GM12878 (cell line): ENCODE results near the gene WWTR1. TPM values are rescaled to one million over a fixed set of nuclear protein-coding genes. Genes with fewer than 3 reads are reported as not detected.

Experiments used
- ATAC-seq: fragments of 200-7000 bp; cut with Tn5 transposase; 3 replicates; pipeline ENCODE4 v1.9.1; 2020; ENCODE audit warnings: mild to moderate bottlenecking, moderate library complexity
- BruUV-seq: library from RNA; stranded (reverse); fragments of 400-500 nt; replicated peaks from 2 replicates; lab custom pipeline; 2021; lab: Mats Ljungman, UMichigan
- CTCF ChIA-PET: fragments of 300-600 bp; sonication (Branson Sonifier 250); formaldehyde crosslinking; extraction: SDS; loops from one replicate; lab custom pipeline; 2021; ENCODE audit warnings: inconsistent platforms; lab: Yijun Ruan, JAX
- POLR2A ChIA-PET: fragments of 350-600 bp; formaldehyde crosslinking; extraction: SDS; loops from one replicate; lab custom pipeline; 2021; ENCODE audit warnings: inconsistent platforms; lab: Charles Lee
- RAD21 ChIA-PET: fragments of 300-600 bp; sonication (Branson Sonifier 250); formaldehyde crosslinking; loops from one replicate; lab custom pipeline; 2023; ENCODE audit warnings: antibody characterized with exemption; ENCODE audit not compliant: unreplicated experiment; lab: Charles Lee
- SMC1A ChIA-PET: fragments of 300-600 bp; sonication (Branson Sonifier 250); formaldehyde crosslinking; loops from one replicate; lab custom pipeline; 2023; ENCODE audit not compliant: unreplicated experiment, uncharacterized antibody; lab: Charles Lee
- DNase-seq: peaks from one replicate; pipeline ENCODE4 v3.0.0-alpha.2; 2011; ENCODE audit warnings: low read depth, low spot score
- FAIRE-seq: peaks from 3 replicates; lab custom pipeline; 2011; peaks lifted over from hg19 to GRCh38; lab: Jason Lieb, UNC
- H2AFZ ChIP-seq: 2 replicates; pipeline ENCODE4 v1.6.0; 2011; ENCODE audit warnings: low read depth, low read length, control low read depth; ENCODE audit not compliant: control insufficient read depth
- H3K27ac ChIP-seq: 2 replicates; pipeline ENCODE4 v1.5.1; 2011; ENCODE audit warnings: control low read depth; ENCODE audit not compliant: control insufficient read depth, insufficient read depth
- H3K27me3 ChIP-seq, 2 experiments: replicated peaks in 1 of 2; 2 replicates each; pipeline versions ENCODE4 v1.6.0 to v1.6.1; 2011; ENCODE audit warnings: low read length in 1 of 2; ENCODE audit not compliant: control insufficient read depth in 2 of 2, insufficient read depth in 2 of 2
- H3K36me3 ChIP-seq, 2 experiments: 2 replicates each; pipeline ENCODE4 v1.5.1; 2011; ENCODE audit warnings: low read length in 1 of 2; ENCODE audit not compliant: control insufficient read depth in 2 of 2, insufficient read depth in 2 of 2
- H3K4me1 ChIP-seq: 2 replicates; pipeline ENCODE4 v1.6.1; 2011; ENCODE audit warnings: mild to moderate bottlenecking, low read length, moderate library complexity, mixed read lengths; ENCODE audit not compliant: control insufficient read depth, insufficient read depth
- H3K4me2 ChIP-seq: 2 replicates; pipeline ENCODE4 v1.6.0; 2011; ENCODE audit warnings: control low read depth; ENCODE audit not compliant: control insufficient read depth, insufficient read depth
- H3K4me3 ChIP-seq: fragments of 200-600 bp; sonication (generic); 2 replicates; pipeline ENCODE4 v1.5.1; 2016
- H3K79me2 ChIP-seq: 2 replicates; pipeline ENCODE4 v1.6.0; 2011; ENCODE audit warnings: low read length; ENCODE audit not compliant: control insufficient read depth, insufficient read depth
- H3K9ac ChIP-seq: 2 replicates; pipeline ENCODE4 v1.8.0; 2011; ENCODE audit warnings: low read length, control low read depth, mixed read lengths; ENCODE audit not compliant: control insufficient read depth, insufficient read depth
- H3K9me3 ChIP-seq: replicated peaks from 3 replicates; pipeline ENCODE4 v1.5.1; 2011; ENCODE audit warnings: mild to moderate bottlenecking, low read length; ENCODE audit not compliant: control insufficient read depth, insufficient read depth
- H4K20me1 ChIP-seq: 2 replicates; pipeline ENCODE4 v1.6.0; 2011; ENCODE audit not compliant: control insufficient read depth, insufficient read depth
- CHD4 ChIP-seq: fragments of 200-600 bp; sonication (generic); IDR thresholded peaks from 2 replicates; pipeline ENCODE4 v1.6.1; 2016; ENCODE audit warnings: mild to moderate bottlenecking
- EP300 ChIP-seq, 2 experiments: fragments of 150-350 bp in 1 of 2; IDR thresholded peaks; 2 replicates each; pipeline ENCODE4 v1.6.1; 2011 to 2012; ENCODE audit warnings: low read depth in 2 of 2, low read length in 2 of 2, borderline replicate concordance in 1 of 2, improper control_type of control experiment in 1 of 2, inconsistent platforms in 1 of 2; ENCODE audit not compliant: control insufficient read depth in 1 of 2
- ESRRA ChIP-seq: IDR thresholded peaks from 2 replicates; pipeline ENCODE4 v1.6.1; 2012; ENCODE audit warnings: mild to moderate bottlenecking, low read length, improper control_type of control experiment
- GATAD2B ChIP-seq: fragments of 450-650 bp; conservative IDR thresholded peaks from 2 replicates; pipeline ENCODE4 v1.6.1; 2017; ENCODE audit warnings: low read depth, mild to moderate bottlenecking, moderate library complexity
- LARP7 ChIP-seq: fragments of 450-650 bp; IDR thresholded peaks from 2 replicates; pipeline ENCODE4 v1.6.1; 2017; ENCODE audit warnings: mild to moderate bottlenecking
- RB1 ChIP-seq: fragments of 450-650 bp; formaldehyde crosslinking; IDR thresholded peaks from 2 replicates; pipeline ENCODE4 v1.6.1; 2017; ENCODE audit warnings: mild to moderate bottlenecking, borderline replicate concordance
- TBL1XR1 ChIP-seq: IDR thresholded peaks from 2 replicates; pipeline ENCODE4 v1.6.1; 2012; ENCODE audit warnings: low read depth, low read length, improper control_type of control experiment
- TCF7 ChIP-seq: IDR thresholded peaks from 2 replicates; pipeline ENCODE4 v1.6.1; 2014; ENCODE audit warnings: antibody characterized with exemption, borderline replicate concordance
- WGBS: methylation state at CpG from one replicate; pipeline ENCODE4 v1.1.6; 2016; ENCODE audit warnings: low lambda C conversion rate; ENCODE audit not compliant: insufficient replicate concordance, insufficient coverage; ENCODE audit errors: missing lambda C conversion rate; 5-methylcytosine and 5-hydroxymethylcytosine counted together
- in situ Hi-C: fragments of 300-500 bp; cut with MboI; formaldehyde crosslinking; loops from 9 replicates; pipeline ENCODE4 v1.14.3; 2018; ENCODE audit warnings: mixed read lengths
- intact Hi-C: fragments of 100-400 bp; cut with micrococcal nuclease; formaldehyde crosslinking; loops from one replicate; pipeline ENCODE4 v1.14.2; 2022; ENCODE audit not compliant: unreplicated experiment
- polyA plus RNA-seq, 11 experiments: library from polyadenylated mRNA; depleted of rRNA in 4 of 11; unstranded in 6 of 11; stranded (reverse) in 5 of 11; fragments of >200 nt; fragmentation: Nextera tagmentation in 4 of 11; fragmentation: Illumina TruSeq in 1 of 11; extraction: Ambion mirVana in 4 of 11; extraction: Trizol in 1 of 11; gene quantifications; 1 replicate in 1 of 11; 2 replicates in 10 of 11; pipeline versions ENCODE4 v1.2.1 to v1.2.3, GENCODE V29; 2011 to 2016; ENCODE audit warnings: inconsistent platforms in 2 of 11, missing spikeins in 2 of 11, low read depth in 1 of 11
- total RNA-seq, 4 experiments: library from RNA; depleted of rRNA in 3 of 4; stranded (reverse); fragments of >200 nt in 3 of 4; fragmentation: Illumina TruSeq in 1 of 4; extraction: Trizol in 1 of 4; gene quantifications; 2 replicates each; pipeline versions ENCODE4 v1.2.1 to v1.2.3, GENCODE V29; 2013 to 2021
- TF ChIP-seq, protein P1 (sequence below): IDR thresholded peaks from 2 replicates; pipeline ENCODE4 v1.6.1; 2012; ENCODE audit warnings: low read length, inconsistent platforms
- TF ChIP-seq, protein P2 (sequence below): fragments of 450-650 bp; IDR thresholded peaks from 2 replicates; pipeline ENCODE4 v1.6.1; 2017; ENCODE audit warnings: low read depth, mild to moderate bottlenecking, moderate library complexity

The WWTR1 gene
- total and polyA plus RNA-seq, 10 of the 15 experiments (the other 5 are each of a cell fraction or from before 2014, with no cell fraction given), result 2.5 to 18.5 (median 5.8) TPM

DNA sequence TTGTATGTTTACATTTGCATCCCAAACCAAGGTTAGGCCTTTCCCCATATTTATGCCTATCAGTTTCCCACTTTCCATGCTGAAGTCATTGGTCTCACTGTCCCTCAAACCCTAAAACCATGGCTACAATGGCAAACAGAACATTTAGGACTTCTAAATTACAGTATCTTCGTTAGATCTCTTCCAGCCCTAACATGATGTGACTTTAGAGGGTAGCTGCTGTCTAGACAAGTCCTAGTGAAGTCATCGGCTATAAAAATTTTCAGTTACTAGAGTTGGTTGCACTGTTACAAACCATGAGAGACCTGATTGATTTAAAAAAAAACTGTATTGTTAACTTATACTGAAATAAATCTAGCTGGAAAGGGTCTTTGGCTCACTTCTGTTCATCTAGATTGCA is 128.7 kb downstream of the WWTR1 start:
- ChIA-PET SMC1A (interaction anchor here (1.0 to 1.7 kb wide), 2 partner anchors 74 to 242 kb away, joined by 3 to 5 read pairs; no protein-coding TSS in a partner anchor), POLR2A (no interaction called here), CTCF (interaction anchor here (0.7 to 1.1 kb wide), 5 partner anchors 39 to 243 kb away, joined by 3 to 5 read pairs (median 3); no protein-coding TSS in a partner anchor), RAD21 (interaction anchor here (1.1 kb wide), 1 partner anchor 242 kb away, joined by 3 read pairs; no protein-coding TSS in a partner anchor)
- H3K9me3 ChIP-seq, result no peaks in the 10 kb centered on the region
- in situ Hi-C loops, result no loop called here
- no peak for DNase-seq
- H3K4me2 ChIP-seq, result no peak overlapping the region
- no peaks in the 10 kb centered on the region for H4K20me1 ChIP-seq
- FAIRE-seq, result no peak
- no TSS peak for BruUV-seq
- H3K36me3 ChIP-seq, result no peaks in the 10 kb centered on the region; a peak in 2 of 4 replicates
- no peak for TF ChIP-seq GATAD2B
- no peak for TF ChIP-seq RB1
- TF ChIP-seq, protein P1, sequence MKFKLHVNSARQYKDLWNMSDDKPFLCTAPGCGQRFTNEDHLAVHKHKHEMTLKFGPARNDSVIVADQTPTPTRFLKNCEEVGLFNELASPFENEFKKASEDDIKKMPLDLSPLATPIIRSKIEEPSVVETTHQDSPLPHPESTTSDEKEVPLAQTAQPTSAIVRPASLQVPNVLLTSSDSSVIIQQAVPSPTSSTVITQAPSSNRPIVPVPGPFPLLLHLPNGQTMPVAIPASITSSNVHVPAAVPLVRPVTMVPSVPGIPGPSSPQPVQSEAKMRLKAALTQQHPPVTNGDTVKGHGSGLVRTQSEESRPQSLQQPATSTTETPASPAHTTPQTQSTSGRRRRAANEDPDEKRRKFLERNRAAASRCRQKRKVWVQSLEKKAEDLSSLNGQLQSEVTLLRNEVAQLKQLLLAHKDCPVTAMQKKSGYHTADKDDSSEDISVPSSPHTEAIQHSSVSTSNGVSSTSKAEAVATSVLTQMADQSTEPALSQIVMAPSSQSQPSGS, result no peak
- no peak for TF ChIP-seq CHD4
- TF ChIP-seq EP300 (IDR thresholded peaks at IDR 0.05; ENCODE audit: borderline replicate concordance in 1 of 2, control insufficient read depth in 1 of 2, low read depth in 2 of 2, low read length in 2 of 2), result no peak
- no peak for TF ChIP-seq TCF7
- no peak for TF ChIP-seq LARP7
- no peak for TF ChIP-seq TBL1XR1
- TF ChIP-seq, protein P2, sequence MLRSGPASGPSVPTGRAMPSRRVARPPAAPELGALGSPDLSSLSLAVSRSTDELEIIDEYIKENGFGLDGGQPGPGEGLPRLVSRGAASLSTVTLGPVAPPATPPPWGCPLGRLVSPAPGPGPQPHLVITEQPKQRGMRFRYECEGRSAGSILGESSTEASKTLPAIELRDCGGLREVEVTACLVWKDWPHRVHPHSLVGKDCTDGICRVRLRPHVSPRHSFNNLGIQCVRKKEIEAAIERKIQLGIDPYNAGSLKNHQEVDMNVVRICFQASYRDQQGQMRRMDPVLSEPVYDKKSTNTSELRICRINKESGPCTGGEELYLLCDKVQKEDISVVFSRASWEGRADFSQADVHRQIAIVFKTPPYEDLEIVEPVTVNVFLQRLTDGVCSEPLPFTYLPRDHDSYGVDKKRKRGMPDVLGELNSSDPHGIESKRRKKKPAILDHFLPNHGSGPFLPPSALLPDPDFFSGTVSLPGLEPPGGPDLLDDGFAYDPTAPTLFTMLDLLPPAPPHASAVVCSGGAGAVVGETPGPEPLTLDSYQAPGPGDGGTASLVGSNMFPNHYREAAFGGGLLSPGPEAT, result no peak
- no peak for TF ChIP-seq ESRRA
- H3K27ac ChIP-seq, result no peak overlapping the region
- WGBS, result 52% methylated on average over 2 of the region's 2 CpGs
- no peak overlapping the region for H3K4me3 ChIP-seq
- no peaks in the 10 kb centered on the region for H3K79me2 ChIP-seq
- no peak overlapping the region for H3K9ac ChIP-seq
- H2AFZ ChIP-seq, result no peak overlapping the region
- ATAC-seq, result no peak
- no peaks in the 10 kb centered on the region for H3K27me3 ChIP-seq
- intact Hi-C loops, result no loop called here
- H3K4me1 ChIP-seq, result peaks cover 12% of the 10 kb centered on the region
